H9 (cell line): ENCODE measurements around the gene PRKACG. TPM values are rescaled to one million over a fixed set of nuclear protein-coding genes. Genes with fewer than 3 reads are reported as not detected.
A peak's percentile ranks its signal among the peaks of the same experiment; 100 is the strongest.

Experiments used
- DNase-seq: peaks from one replicate; pipeline ENCODE4 v3.0.0-alpha.2; 2017
- H2AFZ ChIP-seq: one replicate; pipeline ENCODE4 v1.6.1; 2013; ENCODE audit warnings: mild to moderate bottlenecking, low read length, control low read depth, moderate library complexity
- H2AK5ac ChIP-seq: 2 replicates; pipeline ENCODE4 v1.6.1; 2013; ENCODE audit warnings: low read length, control low read depth, mixed read lengths; ENCODE audit not compliant: insufficient read length
- H2BK120ac ChIP-seq: one replicate; pipeline ENCODE4 v1.6.1; 2013; ENCODE audit warnings: low read depth, mild to moderate bottlenecking, low read length, control low read depth, inconsistent platforms; ENCODE audit not compliant: poor library complexity, severe bottlenecking
- H2BK12ac ChIP-seq: 2 replicates; pipeline ENCODE4 v1.6.1; 2013; ENCODE audit warnings: low read length, control low read depth, mixed read lengths, low read depth; ENCODE audit not compliant: insufficient read length
- H2BK15ac ChIP-seq: 2 replicates; pipeline ENCODE4 v1.6.1; 2013; ENCODE audit warnings: low read depth, low read length, control low read depth
- H2BK20ac ChIP-seq: one replicate; pipeline ENCODE4 v1.6.1; 2013; ENCODE audit warnings: low read depth, mild to moderate bottlenecking, low read length, control low read depth, inconsistent platforms; ENCODE audit not compliant: poor library complexity, severe bottlenecking
- H2BK5ac ChIP-seq: 2 replicates; pipeline ENCODE4 v1.6.1; 2013; ENCODE audit warnings: low read length, control low read depth, mixed read lengths; ENCODE audit not compliant: insufficient read length
- H3K14ac ChIP-seq: 2 replicates; pipeline ENCODE4 v1.6.1; 2013; ENCODE audit warnings: low read length, control low read depth; ENCODE audit not compliant: insufficient read depth
- H3K18ac ChIP-seq: 2 replicates; pipeline ENCODE4 v1.6.1; 2013; ENCODE audit warnings: low read depth, mild to moderate bottlenecking, mixed read lengths, low read length, control low read depth; ENCODE audit not compliant: insufficient read length
- H3K23ac ChIP-seq: 2 replicates; pipeline ENCODE4 v1.6.1; 2013; ENCODE audit warnings: low read length, control low read depth, mixed read lengths, low read depth; ENCODE audit not compliant: insufficient read length
- H3K23me2 ChIP-seq: 2 replicates; pipeline ENCODE4 v1.6.1; 2013; ENCODE audit warnings: low read depth, mild to moderate bottlenecking, mixed read lengths, low read length, control low read depth; ENCODE audit not compliant: insufficient read length, poor library complexity, severe bottlenecking
- H3K27ac ChIP-seq: 2 replicates; pipeline ENCODE4 v1.5.1; 2013; ENCODE audit warnings: low read length, control low read depth, mixed read lengths, low read depth; ENCODE audit not compliant: insufficient read length
- H3K27me3 ChIP-seq: 2 replicates; pipeline ENCODE4 v1.6.1; 2013; ENCODE audit warnings: low read length, control low read depth, inconsistent platforms; ENCODE audit not compliant: insufficient read depth
- H3K4ac ChIP-seq: 2 replicates; pipeline ENCODE4 v1.6.1; 2013; ENCODE audit warnings: low read depth, mild to moderate bottlenecking, control low read depth, inconsistent platforms, low read length, moderate library complexity
- H3K4me1 ChIP-seq: 2 replicates; pipeline ENCODE4 v1.6.1; 2013; ENCODE audit warnings: low read length, control low read depth, inconsistent platforms; ENCODE audit not compliant: insufficient read depth
- H3K4me2 ChIP-seq: 2 replicates; pipeline ENCODE4 v1.6.1; 2013; ENCODE audit warnings: low read length, control low read depth, mixed read lengths; ENCODE audit not compliant: insufficient read length, insufficient read depth
- H3K56ac ChIP-seq: 2 replicates; pipeline ENCODE4 v1.6.1; 2013; ENCODE audit warnings: low read depth, mild to moderate bottlenecking, mixed read lengths, low read length, control low read depth; ENCODE audit not compliant: insufficient read length
- H3K79me1 ChIP-seq: 2 replicates; pipeline ENCODE4 v1.6.1; 2013; ENCODE audit warnings: low read depth, mild to moderate bottlenecking, moderate library complexity, low read length, control low read depth, inconsistent platforms; ENCODE audit not compliant: insufficient read depth, poor library complexity, severe bottlenecking
- H3K79me2 ChIP-seq: 2 replicates; pipeline ENCODE4 v1.6.1; 2013; ENCODE audit warnings: low read length, control low read depth, inconsistent platforms; ENCODE audit not compliant: insufficient read depth
- H3K9ac ChIP-seq: 2 replicates; pipeline ENCODE4 v1.6.1; 2013; ENCODE audit warnings: low read length, control low read depth, mixed read lengths; ENCODE audit not compliant: insufficient read length; ENCODE audit errors: extremely low read depth
- H3K9me3 ChIP-seq: one replicate; pipeline ENCODE4 v1.6.1; 2013; ENCODE audit warnings: low read depth, low read length, inconsistent platforms; ENCODE audit not compliant: control insufficient read depth
- H3T11ph ChIP-seq: one replicate; pipeline ENCODE4 v1.6.1; 2013; ENCODE audit warnings: mild to moderate bottlenecking, low read length, control low read depth, inconsistent platforms
- H4K20me1 ChIP-seq: one replicate; pipeline ENCODE4 v1.6.1; 2013; ENCODE audit not compliant: control insufficient read depth, insufficient read length, insufficient read depth
- H4K5ac ChIP-seq: 2 replicates; pipeline ENCODE4 v1.6.1; 2013; ENCODE audit warnings: low read depth, mild to moderate bottlenecking, mixed read lengths, low read length, control low read depth; ENCODE audit not compliant: insufficient read length
- H4K8ac ChIP-seq: replicated peaks from 2 replicates; pipeline ENCODE4 v1.6.1; 2013; ENCODE audit warnings: low read length, control low read depth, mixed read lengths, low read depth; ENCODE audit not compliant: insufficient read length
- H4K91ac ChIP-seq: 2 replicates; pipeline ENCODE4 v1.6.1; 2013; ENCODE audit warnings: low read depth, mild to moderate bottlenecking, moderate library complexity, mixed read lengths, low read length, control low read depth; ENCODE audit not compliant: insufficient read length
- H3K27ac Mint-ChIP-seq, 3 experiments: 2 replicates in 2 of 3; 3 replicates in 1 of 3; pipeline ENCODE4 v1.8.0; 2020 to 2021; ENCODE audit warnings: mixed read lengths in 3 of 3, mild to moderate bottlenecking in 1 of 3, moderate library complexity in 1 of 3
- H3K27me3 Mint-ChIP-seq: 2 replicates; pipeline ENCODE4 v1.8.0; 2021; ENCODE audit warnings: low read depth, mild to moderate bottlenecking, moderate library complexity, mixed read lengths
- H3K36me3 Mint-ChIP-seq, 3 experiments: 2 replicates in 2 of 3; 3 replicates in 1 of 3; pipeline ENCODE4 v1.8.0; 2020 to 2021; ENCODE audit warnings: low read depth in 3 of 3, mixed read lengths in 3 of 3; ENCODE audit not compliant: insufficient read depth in 1 of 3
- H3K4me1 Mint-ChIP-seq, 2 experiments: 2 replicates each; pipeline ENCODE4 v1.8.0; 2020; ENCODE audit warnings: mixed read lengths in 2 of 2
- H3K4me3 Mint-ChIP-seq, 2 experiments: 2 replicates in 1 of 2; 3 replicates in 1 of 2; pipeline ENCODE4 v1.8.0; 2020 to 2021; ENCODE audit warnings: mild to moderate bottlenecking in 2 of 2, mixed read lengths in 2 of 2, moderate library complexity in 1 of 2
- H3K9me3 Mint-ChIP-seq, 2 experiments: 2 replicates in 1 of 2; 3 replicates in 1 of 2; pipeline ENCODE4 v1.8.0; 2020; ENCODE audit warnings: mild to moderate bottlenecking in 2 of 2, mixed read lengths in 2 of 2, moderate library complexity in 1 of 2
- CTCF ChIP-seq: fragments of 200-600 bp; sonication (generic); conservative IDR thresholded peaks from 3 replicates; pipeline ENCODE4 v1.8.0; 2021; ENCODE audit warnings: antibody characterized with exemption, mild to moderate bottlenecking
- WGBS: extraction: QIAGEN DNeasy Blood & Tissue Kit; methylation state at CpG from one replicate; pipeline ENCODE4 v1.1.7; 2013; ENCODE audit warnings: missing lambda C conversion rate, low lambda C conversion rate, mixed read lengths; ENCODE audit not compliant: insufficient read length; ENCODE audit errors: extremely low coverage; 5-methylcytosine and 5-hydroxymethylcytosine counted together
- total RNA-seq: library from RNA; stranded (reverse); gene quantifications from 2 replicates; pipeline ENCODE4 v1.2.1, GENCODE V29; 2021

The PRKACG gene
- total RNA-seq, 1 experiment from 2014 or later: not detected

DNA sequence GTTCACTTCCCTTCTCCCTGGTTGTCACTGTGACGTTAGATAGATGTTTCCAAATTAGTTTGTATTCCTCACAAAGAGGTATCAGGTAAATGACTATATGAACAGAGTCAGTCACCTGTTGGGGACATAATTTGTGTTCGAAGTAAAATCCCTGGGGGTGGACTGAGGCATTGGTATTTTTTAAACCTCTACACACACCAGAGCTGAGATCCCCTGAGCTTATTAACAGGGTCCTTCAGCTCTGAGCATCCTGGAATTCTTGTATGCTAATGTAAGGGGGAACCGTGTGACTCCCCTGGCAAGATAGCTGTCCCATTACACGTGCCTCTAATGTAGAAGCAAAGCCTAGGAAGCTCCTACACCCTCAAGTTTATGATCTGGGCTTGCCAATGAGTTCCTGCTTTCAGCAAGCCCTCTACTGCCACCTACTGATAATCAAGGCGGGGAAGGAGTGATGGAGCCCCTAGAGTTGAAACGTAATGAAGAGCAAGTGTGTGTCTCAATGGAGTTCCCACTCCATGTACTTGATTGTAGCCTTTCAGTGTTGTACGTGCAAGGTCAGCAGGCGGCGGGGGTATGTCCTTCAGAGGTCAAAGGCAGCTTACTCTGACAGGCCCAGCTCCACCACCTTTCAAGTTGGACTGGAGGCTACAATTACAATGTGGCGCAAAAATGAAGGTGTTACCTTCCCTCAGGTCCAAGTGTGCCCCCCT lies 14.4 kb downstream of the PRKACG start:
- Histone ChIP-seq H3K79me1 (no peaks in the 10 kb centered on the region), H2AK5ac (no peak overlapping the region), H3K23me2 (no peaks in the 10 kb centered on the region), H3K27ac (no peak overlapping the region), H3K4me1 (no peaks in the 10 kb centered on the region), H3K56ac (no peak overlapping the region), H2BK5ac (no peak overlapping the region), H4K91ac (no peak overlapping the region), H3K14ac (no peak overlapping the region), H3K9me3 (no peaks in the 10 kb centered on the region), H3K4ac (no peak overlapping the region), H3K4me2 (no peak overlapping the region), H2BK120ac (no peak overlapping the region), H2BK20ac (no peak overlapping the region), H4K5ac (no peak overlapping the region), H2BK15ac (no peak overlapping the region), H3T11ph (no peak overlapping the region), H4K8ac (no peak overlapping the region), H3K27me3 (no peaks in the 10 kb centered on the region), H3K18ac (no peak overlapping the region), H3K79me2 (no peaks in the 10 kb centered on the region), H4K20me1 (no peaks in the 10 kb centered on the region), H3K23ac (no peak overlapping the region), H2BK12ac (no peak overlapping the region), H2AFZ (no peak overlapping the region), H3K9ac (no peak overlapping the region)
- peak; percentile 81 for DNase-seq
- H3K27ac Mint-ChIP-seq: no peak overlapping the region; a peak in 1 of 7 replicates
- H3K4me1 Mint-ChIP-seq: peaks cover 26 to 35% of the 10 kb centered on the region in 2 experiments
- H3K36me3 Mint-ChIP-seq: no peaks in the 10 kb centered on the region
- H3K4me3 Mint-ChIP-seq: no peak overlapping the region
- WGBS: no CpG with 5 or more reads among the region's 10 CpGs
- no peaks in the 10 kb centered on the region for H3K27me3 Mint-ChIP-seq
- no peaks in the 10 kb centered on the region for H3K9me3 Mint-ChIP-seq
- peak; percentile 93 for TF ChIP-seq CTCF
